WTC11 (cell line): ENCODE measurements around the gene MEIS3. TPM values are rescaled to one million over a fixed set of nuclear protein-coding genes. Genes with fewer than 3 reads are reported as not detected.

Experiments
- ATAC-seq: fragments of 200-7000 bp; cut with Tn5 transposase; 2 replicates; pipeline ENCODE4 v1.10.0; 2021; ENCODE audit warnings: mild to moderate bottlenecking, moderate library complexity
- CTCF ChIA-PET: fragments of 300-600 bp; sonication (Branson Sonifier 250); formaldehyde crosslinking; loops from one replicate; lab custom pipeline; 2021; ENCODE audit warnings: antibody characterized with exemption; lab: Charles Lee
- POLR2A ChIA-PET: fragments of 350-600 bp; sonication (Branson Sonifier 250); formaldehyde crosslinking; loops from one replicate; lab custom pipeline; 2021; ENCODE audit warnings: antibody characterized with exemption; lab: Charles Lee
- DNase-seq: peaks from one replicate; pipeline ENCODE4 v3.0.0; 2021; ENCODE audit warnings: low spot score
- H3K27ac Mint-ChIP-seq: 2 replicates; pipeline ENCODE4 v1.8.0; 2021; ENCODE audit warnings: mixed read lengths
- H3K27me3 Mint-ChIP-seq: 2 replicates; pipeline ENCODE4 v1.8.0; 2021; ENCODE audit warnings: low read depth, mild to moderate bottlenecking, moderate library complexity, mixed read lengths
- H3K36me3 Mint-ChIP-seq: 2 replicates; pipeline ENCODE4 v1.8.0; 2021; ENCODE audit warnings: mixed read lengths
- H3K4me1 Mint-ChIP-seq: 2 replicates; pipeline ENCODE4 v1.8.0; 2022; ENCODE audit warnings: mixed read lengths
- H3K4me3 Mint-ChIP-seq: 2 replicates; pipeline ENCODE4 v1.8.0; 2021; ENCODE audit warnings: mild to moderate bottlenecking, moderate library complexity, mixed read lengths
- H3K9me3 Mint-ChIP-seq: 2 replicates; pipeline ENCODE4 v1.8.0; 2021; ENCODE audit warnings: mixed read lengths
- CBFB ChIP-seq: sonication (generic); formaldehyde crosslinking; IDR thresholded peaks from 2 replicates; pipeline ENCODE4 v1.8.1; 2022; ENCODE audit warnings: mild to moderate bottlenecking, low read depth, missing genetic modification reagents
- GABPB1 ChIP-seq: sonication (generic); formaldehyde crosslinking; IDR thresholded peaks from 2 replicates; pipeline ENCODE4 v1.8.1; 2023; ENCODE audit warnings: mild to moderate bottlenecking, missing genetic modification reagents
- SP1 ChIP-seq: sonication (generic); formaldehyde crosslinking; conservative IDR thresholded peaks from 2 replicates; pipeline ENCODE4 v1.8.1; 2022; ENCODE audit warnings: missing genetic modification reagents
- TEAD4 ChIP-seq: sonication (generic); formaldehyde crosslinking; IDR thresholded peaks from 2 replicates; pipeline ENCODE4 v1.8.0; 2022; ENCODE audit warnings: mild to moderate bottlenecking, missing genetic modification reagents
- ZNF263 ChIP-seq: sonication (generic); formaldehyde crosslinking; IDR thresholded peaks from 2 replicates; pipeline ENCODE4 v1.8.1; 2022; ENCODE audit warnings: low read depth, mild to moderate bottlenecking, moderate library complexity, missing genetic modification reagents
- total RNA-seq: library from RNA; stranded (reverse); gene quantifications from 3 replicates; pipeline ENCODE4 v1.2.3, GENCODE V29; 2021
- TF ChIP-seq, protein P1 (sequence below): sonication (generic); formaldehyde crosslinking; IDR thresholded peaks from 2 replicates; pipeline ENCODE4 v1.8.1; 2022; ENCODE audit warnings: mild to moderate bottlenecking, moderate library complexity, missing genetic modification reagents
- TF ChIP-seq, protein P2 (sequence below): sonication (generic); formaldehyde crosslinking; IDR thresholded peaks from 2 replicates; pipeline ENCODE4 v1.8.0; 2022; ENCODE audit warnings: mild to moderate bottlenecking, missing genetic modification reagents
- TF ChIP-seq, protein P3 (sequence below): sonication (generic); formaldehyde crosslinking; IDR thresholded peaks from 2 replicates; pipeline ENCODE4 v1.8.0; 2023; ENCODE audit warnings: mild to moderate bottlenecking, missing genetic modification reagents
- TF ChIP-seq, protein P4 (sequence below): fragments of 200-600 bp; IDR thresholded peaks from 2 replicates; pipeline ENCODE4 v1.8.0; 2022; ENCODE audit warnings: antibody characterized with exemption

The MEIS3 gene
- total RNA-seq, 1 experiment from 2014 or later: 38.5 TPM

DNA sequence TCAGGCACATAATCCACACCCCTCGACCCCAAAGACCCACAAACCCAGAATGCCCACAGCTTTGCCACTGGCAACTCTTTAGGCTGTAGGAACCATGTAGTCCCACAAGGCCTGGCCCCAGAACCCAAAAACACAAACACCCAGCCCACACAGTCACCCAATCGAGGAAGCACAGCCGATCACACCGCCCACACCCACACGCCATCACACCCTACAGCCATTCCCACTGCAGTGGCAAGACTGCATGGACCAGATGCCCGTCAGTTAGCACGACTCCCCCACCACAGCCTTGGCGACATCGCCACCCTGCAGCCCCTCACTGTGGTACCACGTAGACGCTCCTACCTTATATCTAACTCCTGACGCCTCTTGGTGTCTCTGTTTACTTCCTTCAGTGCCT lies 24.0 kb upstream of the MEIS3 start:
- H3K27me3 Mint-ChIP-seq: peaks cover 55% of the 10 kb centered on the region
- H3K4me1 Mint-ChIP-seq: peaks cover 23% of the 10 kb centered on the region
- no peak overlapping the region for H3K27ac Mint-ChIP-seq
- CTCF ChIA-PET: interaction anchor here (1.6 kb wide), 1 partner anchor 72 kb away, joined by 4 read pairs; no protein-coding TSS in a partner anchor
- DNase-seq (no peak), ATAC-seq (no peak)
- no peaks in the 10 kb centered on the region for H3K9me3 Mint-ChIP-seq
- POLR2A ChIA-PET: no interaction called here
- no peak overlapping the region for H3K4me3 Mint-ChIP-seq
- H3K36me3 Mint-ChIP-seq: no peaks in the 10 kb centered on the region
- TF ChIP-seq TEAD4 (CRISPR knock-in tag): no peak
- no peak for TF ChIP-seq GABPB1 (CRISPR knock-in tag)
- TF ChIP-seq, protein P1, sequence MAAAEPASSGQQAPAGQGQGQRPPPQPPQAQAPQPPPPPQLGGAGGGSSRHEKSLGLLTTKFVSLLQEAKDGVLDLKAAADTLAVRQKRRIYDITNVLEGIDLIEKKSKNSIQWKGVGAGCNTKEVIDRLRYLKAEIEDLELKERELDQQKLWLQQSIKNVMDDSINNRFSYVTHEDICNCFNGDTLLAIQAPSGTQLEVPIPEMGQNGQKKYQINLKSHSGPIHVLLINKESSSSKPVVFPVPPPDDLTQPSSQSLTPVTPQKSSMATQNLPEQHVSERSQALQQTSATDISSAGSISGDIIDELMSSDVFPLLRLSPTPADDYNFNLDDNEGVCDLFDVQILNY (CRISPR knock-in tag): no peak
- TF ChIP-seq CBFB (CRISPR knock-in tag): no peak
- TF ChIP-seq ZNF263: no peak

DNA sequence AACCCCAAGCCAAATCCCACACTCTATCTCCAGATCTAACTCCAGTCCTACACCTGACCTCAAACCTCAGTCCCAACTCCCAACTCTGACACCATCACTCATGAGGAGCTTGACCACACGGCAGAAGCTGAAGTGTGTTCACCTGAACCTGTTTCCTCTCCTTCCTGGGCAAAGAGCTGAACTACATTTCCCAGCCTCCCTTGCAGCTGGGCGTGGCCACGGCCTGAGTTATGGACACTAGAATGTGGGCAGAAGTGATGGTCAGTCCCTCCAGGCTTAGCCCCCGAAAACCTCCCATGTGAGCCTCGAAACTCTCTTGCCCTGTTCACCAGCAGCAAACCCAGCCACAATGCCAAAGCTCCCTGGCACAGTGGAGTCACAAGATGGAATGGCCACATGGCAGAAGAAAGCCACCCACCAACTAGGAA lies 19.5 kb upstream of the MEIS3 start:
- no peaks in the 10 kb centered on the region for H3K9me3 Mint-ChIP-seq
- peak overlapping the region; percentile 76; the same call in 1 of the 2 replicates for H3K27ac Mint-ChIP-seq
- ChIA-PET CTCF (interaction anchor here (0.5 to 3.8 kb wide), 15 partner anchors 8 to 274 kb away, joined by 3 to 94 read pairs (median 7); partner anchors contain the start of genes DHX34, EHD2, KPTN and NAPA), POLR2A (interaction anchor here (0.6 to 1.4 kb wide), 2 partner anchors 8 to 268 kb away, joined by 3 to 5 read pairs; no protein-coding TSS in a partner anchor)
- DNase-seq (peak; percentile 74), ATAC-seq (peak; percentile 41; the same call in 1 of the 2 replicates)
- peak; percentile 84 for TF ChIP-seq SP1 (CRISPR knock-in tag)
- TF ChIP-seq, protein P2, sequence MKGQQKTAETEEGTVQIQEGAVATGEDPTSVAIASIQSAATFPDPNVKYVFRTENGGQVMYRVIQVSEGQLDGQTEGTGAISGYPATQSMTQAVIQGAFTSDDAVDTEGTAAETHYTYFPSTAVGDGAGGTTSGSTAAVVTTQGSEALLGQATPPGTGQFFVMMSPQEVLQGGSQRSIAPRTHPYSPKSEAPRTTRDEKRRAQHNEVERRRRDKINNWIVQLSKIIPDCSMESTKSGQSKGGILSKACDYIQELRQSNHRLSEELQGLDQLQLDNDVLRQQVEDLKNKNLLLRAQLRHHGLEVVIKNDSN: no peak
- H3K36me3 Mint-ChIP-seq: no peaks in the 10 kb centered on the region
- peaks cover 19% of the 10 kb centered on the region for H3K27me3 Mint-ChIP-seq
- H3K4me3 Mint-ChIP-seq: no peak overlapping the region
- peaks cover 8% of the 10 kb centered on the region for H3K4me1 Mint-ChIP-seq

DNA sequence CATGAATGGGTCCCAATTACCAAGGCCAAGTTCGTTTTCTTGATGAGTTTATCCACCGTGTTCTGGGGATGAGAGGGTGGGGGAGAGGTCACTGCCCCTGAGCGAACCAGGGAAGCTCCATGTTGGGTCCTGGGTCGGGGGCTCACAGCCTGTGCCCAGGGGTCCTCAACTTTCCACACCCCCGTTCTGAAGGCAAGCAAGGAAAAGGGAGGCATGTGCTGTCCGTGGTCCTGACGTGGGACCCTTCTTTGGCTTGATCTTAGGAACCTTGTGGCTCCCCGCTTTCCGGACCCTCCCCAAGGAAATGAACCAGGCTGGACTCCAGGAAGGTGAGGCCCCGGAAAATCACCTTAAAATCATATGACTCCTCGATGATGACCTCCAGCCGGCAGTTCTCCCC lies 18.2 kb upstream of the MEIS3 start:
- Mint-ChIP-seq H3K27me3 (peaks cover 12% of the 10 kb centered on the region), H3K4me3 (no peak overlapping the region), H3K36me3 (no peaks in the 10 kb centered on the region), H3K27ac (no peak overlapping the region), H3K4me1 (peaks cover 8% of the 10 kb centered on the region), H3K9me3 (no peaks in the 10 kb centered on the region)
- no peak for DNase-seq
- no peak for ATAC-seq
- no peak for TF ChIP-seq ZNF263
- TF ChIP-seq, protein P3, sequence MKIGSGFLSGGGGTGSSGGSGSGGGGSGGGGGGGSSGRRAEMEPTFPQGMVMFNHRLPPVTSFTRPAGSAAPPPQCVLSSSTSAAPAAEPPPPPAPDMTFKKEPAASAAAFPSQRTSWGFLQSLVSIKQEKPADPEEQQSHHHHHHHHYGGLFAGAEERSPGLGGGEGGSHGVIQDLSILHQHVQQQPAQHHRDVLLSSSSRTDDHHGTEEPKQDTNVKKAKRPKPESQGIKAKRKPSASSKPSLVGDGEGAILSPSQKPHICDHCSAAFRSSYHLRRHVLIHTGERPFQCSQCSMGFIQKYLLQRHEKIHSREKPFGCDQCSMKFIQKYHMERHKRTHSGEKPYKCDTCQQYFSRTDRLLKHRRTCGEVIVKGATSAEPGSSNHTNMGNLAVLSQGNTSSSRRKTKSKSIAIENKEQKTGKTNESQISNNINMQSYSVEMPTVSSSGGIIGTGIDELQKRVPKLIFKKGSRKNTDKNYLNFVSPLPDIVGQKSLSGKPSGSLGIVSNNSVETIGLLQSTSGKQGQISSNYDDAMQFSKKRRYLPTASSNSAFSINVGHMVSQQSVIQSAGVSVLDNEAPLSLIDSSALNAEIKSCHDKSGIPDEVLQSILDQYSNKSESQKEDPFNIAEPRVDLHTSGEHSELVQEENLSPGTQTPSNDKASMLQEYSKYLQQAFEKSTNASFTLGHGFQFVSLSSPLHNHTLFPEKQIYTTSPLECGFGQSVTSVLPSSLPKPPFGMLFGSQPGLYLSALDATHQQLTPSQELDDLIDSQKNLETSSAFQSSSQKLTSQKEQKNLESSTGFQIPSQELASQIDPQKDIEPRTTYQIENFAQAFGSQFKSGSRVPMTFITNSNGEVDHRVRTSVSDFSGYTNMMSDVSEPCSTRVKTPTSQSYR (CRISPR knock-in tag): 0 out of 2 replicates have a peak, but pooled peaks have one; percentile 54
- ChIA-PET CTCF (interaction anchor here (0.8 to 4.5 kb wide), 9 partner anchors 46 to 275 kb away, joined by 3 to 94 read pairs (median 11); partner anchors contain the start of genes DHX34, EHD2, KPTN and NAPA), POLR2A (interaction anchor here (0.9 kb wide), 1 partner anchor 97 kb away, joined by 3 read pairs; no protein-coding TSS in a partner anchor)

DNA sequence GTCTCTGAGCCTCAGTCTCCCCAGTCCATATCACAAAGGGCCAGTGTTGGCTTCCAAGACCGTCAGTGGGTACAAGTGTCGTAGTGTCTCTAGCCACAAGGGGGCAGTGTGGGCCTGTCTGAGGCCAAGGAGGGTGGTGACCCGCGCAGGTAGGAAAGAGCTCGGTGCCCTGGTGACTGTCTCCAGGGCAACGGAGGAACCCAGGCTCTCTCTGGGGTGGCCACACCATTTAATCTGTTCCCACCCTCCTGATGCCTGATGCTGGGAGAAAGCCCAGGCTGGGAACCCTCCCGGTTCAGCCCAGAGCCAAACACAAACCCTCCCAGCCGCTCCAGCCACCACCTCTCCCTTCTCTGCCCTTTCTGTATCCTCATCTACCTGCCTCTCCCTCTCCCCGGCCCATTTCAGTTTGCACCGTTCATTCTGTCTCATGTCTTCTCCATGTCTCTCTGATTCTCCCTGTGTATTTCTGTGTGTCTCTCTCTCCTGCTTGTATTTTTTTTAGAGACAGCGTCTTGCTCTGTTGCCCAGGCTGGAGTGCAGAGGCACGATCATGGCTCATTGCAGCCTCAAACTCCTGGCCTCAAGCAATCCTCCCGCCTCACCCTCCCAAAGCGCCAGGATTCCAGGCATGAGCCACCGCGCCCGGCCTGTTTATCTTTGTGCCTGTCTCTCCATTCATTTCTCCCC lies 17.5 kb upstream of the MEIS3 start:
- H3K4me1 Mint-ChIP-seq: peaks cover 8% of the 10 kb centered on the region
- H3K27ac Mint-ChIP-seq: peak overlapping the region; percentile 66
- DNase-seq (peak; percentile 90), ATAC-seq (peak; percentile 90)
- CTCF ChIA-PET: interaction anchor here (0.6 to 4.5 kb wide), 69 partner anchors 9 to 378 kb away, joined by 3 to 98 read pairs (median 5); partner anchors contain the start of genes CCDC9, DHX34, EHD2 and INAFM1
- H3K36me3 Mint-ChIP-seq: no peaks in the 10 kb centered on the region; the same call in 1 of the 2 replicates
- no peaks in the 10 kb centered on the region for H3K9me3 Mint-ChIP-seq
- no peak overlapping the region for H3K4me3 Mint-ChIP-seq
- POLR2A ChIA-PET: interaction anchor here (0.6 to 1.0 kb wide), 3 partner anchors 35 to 47 kb away, joined by 3 to 4 read pairs (median 3); partner anchors contain the start of gene SLC8A2
- peaks cover 15% of the 10 kb centered on the region for H3K27me3 Mint-ChIP-seq
- TF ChIP-seq ZNF263: no peak
- TF ChIP-seq, protein P4, sequence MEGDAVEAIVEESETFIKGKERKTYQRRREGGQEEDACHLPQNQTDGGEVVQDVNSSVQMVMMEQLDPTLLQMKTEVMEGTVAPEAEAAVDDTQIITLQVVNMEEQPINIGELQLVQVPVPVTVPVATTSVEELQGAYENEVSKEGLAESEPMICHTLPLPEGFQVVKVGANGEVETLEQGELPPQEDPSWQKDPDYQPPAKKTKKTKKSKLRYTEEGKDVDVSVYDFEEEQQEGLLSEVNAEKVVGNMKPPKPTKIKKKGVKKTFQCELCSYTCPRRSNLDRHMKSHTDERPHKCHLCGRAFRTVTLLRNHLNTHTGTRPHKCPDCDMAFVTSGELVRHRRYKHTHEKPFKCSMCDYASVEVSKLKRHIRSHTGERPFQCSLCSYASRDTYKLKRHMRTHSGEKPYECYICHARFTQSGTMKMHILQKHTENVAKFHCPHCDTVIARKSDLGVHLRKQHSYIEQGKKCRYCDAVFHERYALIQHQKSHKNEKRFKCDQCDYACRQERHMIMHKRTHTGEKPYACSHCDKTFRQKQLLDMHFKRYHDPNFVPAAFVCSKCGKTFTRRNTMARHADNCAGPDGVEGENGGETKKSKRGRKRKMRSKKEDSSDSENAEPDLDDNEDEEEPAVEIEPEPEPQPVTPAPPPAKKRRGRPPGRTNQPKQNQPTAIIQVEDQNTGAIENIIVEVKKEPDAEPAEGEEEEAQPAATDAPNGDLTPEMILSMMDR: peak; percentile 92
